ENCODE results near the gene SAYSD1. TPM values are rescaled to one million over a fixed set of nuclear protein-coding genes. Genes with fewer than 3 reads are reported as not detected.

The SAYSD1 gene
- total and polyA plus RNA-seq, 9 of the 15 experiments (the other 6 are each of a cell fraction or from before 2014, with no cell fraction given) = 3.5 to 19.1 (median 12.4) TPM

GRCh38 chr6:39079197-39080125 is 35.5 kb downstream of the SAYSD1 start:
- H3K4me1 ChIP-seq (replicated peaks in 1 of 2; ENCODE audit: control insufficient read depth in 2 of 2, insufficient read depth in 2 of 2, low read length in 2 of 2) = no peaks in the 10 kb centered on the region
- H3K36me3 ChIP-seq (ENCODE audit: control insufficient read depth, insufficient read depth, low read length) = no peaks in the 10 kb centered on the region
- no peak overlapping the region for H3K9ac ChIP-seq (ENCODE audit: insufficient read depth in 1 of 2, low read depth in 2 of 2, low read length in 2 of 2)
- ChIA-PET CTCF (ENCODE audit: low intra/inter-chr PET ratio) (no interaction called here), POLR2A (interaction anchor here (0.7 to 0.8 kb wide), 2 partner anchors 48 to 181 kb away, joined by 3 to 4 read pairs; no protein-coding TSS in a partner anchor)
- H3K27ac ChIP-seq (ENCODE audit: extremely low read depth, low read depth, low read length) = no peak overlapping the region
- H3K9me3 ChIP-seq (replicated peaks; ENCODE audit: control insufficient read depth, insufficient read depth, low read depth, low read length) = no peaks in the 10 kb centered on the region
- in situ Hi-C loops (cut with MboI) = no loop called here
- DNase-seq (ENCODE audit: extremely low read depth in 1 of 4, low spot score in 3 of 4) = no peak
- BruUV-seq (replicated peaks) = no TSS peak
- TF ChIP-seq USF2 (CRISPR knock-in tag; IDR thresholded peaks at IDR 0.05) = no peak
- TF ChIP-seq ZC3H11A (IDR thresholded peaks at IDR 0.05; ENCODE audit: low read depth, low read length) = no peak
- no peak for TF ChIP-seq ZNF274 (IDR thresholded peaks at IDR 0.05; ENCODE audit: borderline replicate concordance, low read depth, low read length)
- TF ChIP-seq HSF4 (CRISPR knock-in tag; IDR thresholded peaks at IDR 0.05; ENCODE audit: borderline replicate concordance) = no peak
- no peak for TF ChIP-seq ZBTB8A (IDR thresholded peaks at IDR 0.05; ENCODE audit: partially characterized antibody)
- TF ChIP-seq RBBP5 (IDR thresholded peaks at IDR 0.05; ENCODE audit: borderline replicate concordance, insufficient read depth, low read length, poor library complexity, severe bottlenecking) = no peak
- no peak for TF ChIP-seq GATAD2A (IDR thresholded peaks at IDR 0.05)
- no peak for TF ChIP-seq ZNF140 (CRISPR knock-in tag; IDR thresholded peaks at IDR 0.05)
- no peak for TF ChIP-seq HNRNPH1 (optimal IDR thresholded peaks at IDR 0.05; ENCODE audit: low read depth, low read length)
- TF ChIP-seq CCAR2 (IDR thresholded peaks at IDR 0.05; ENCODE audit: low read depth, low read length) = no peak
- intact Hi-C loops (cut with micrococcal nuclease) = no loop called here
- no peaks in the 10 kb centered on the region for H3K9me1 ChIP-seq (ENCODE audit: control insufficient read depth, insufficient read depth, low read length)
- no peak for ATAC-seq
- H3K4me3 ChIP-seq = no peak overlapping the region
- H3K27me3 ChIP-seq (ENCODE audit: control insufficient read depth in 2 of 2, insufficient read depth in 2 of 2, low read length in 2 of 2) = peaks cover 9 to 74% of the 10 kb centered on the region in 2 experiments; a peak in 4 of 5 replicates
- H2AFZ ChIP-seq (ENCODE audit: low read depth, low read length) = no peak overlapping the region
- H3K79me2 ChIP-seq (ENCODE audit: control insufficient read depth, insufficient read depth, low read length) = no peaks in the 10 kb centered on the region
- H4K20me1 ChIP-seq (replicated peaks; ENCODE audit: control insufficient read depth, insufficient read depth, low read length) = peaks cover 17% of the 10 kb centered on the region
- WGBS (ENCODE audit: insufficient coverage, low coverage, missing lambda C conversion rate) = under 1% methylated on average over 8 of the region's 8 CpGs
- no peak overlapping the region for H3K4me2 ChIP-seq (ENCODE audit: insufficient read depth, low read length)
- no peak for FAIRE-seq
